Upper lobe of left lung (tissue), 6 donors: ENCODE measurements around the gene PALM. TPM values are rescaled to one million over a fixed set of nuclear protein-coding genes. Genes with fewer than 3 reads are reported as not detected.

Source experiments
- ATAC-seq, 2 donors: fragments of 200-7000 bp; cut with Tn5 transposase; one replicate each; pipeline ENCODE4 v1.9.1; 2022; ENCODE audit warnings: mild to moderate bottlenecking in 2 of 2, moderate library complexity in 2 of 2; ENCODE audit not compliant: low FRiP score in 2 of 2
- DNase-seq, 2 donors: peaks; one replicate each; pipeline ENCODE4 v3.0.0-alpha.2; 2019 to 2020
- H3K27ac ChIP-seq, 4 donors: fragments of 200-600 bp; sonication (generic); one replicate each; pipeline ENCODE4 v1.5.1; 2016 to 2019
- H3K27me3 ChIP-seq, 4 donors: fragments of 200-600 bp; sonication (generic); one replicate each; pipeline ENCODE4 v1.5.1; 2017 to 2019
- H3K36me3 ChIP-seq, 4 donors: fragments of 200-600 bp; sonication (generic); one replicate each; pipeline ENCODE4 v1.5.1; 2016 to 2019
- H3K4me1 ChIP-seq, 4 donors: fragments of 200-600 bp; sonication (generic); one replicate each; pipeline ENCODE4 v1.5.1; 2018 to 2019
- H3K4me3 ChIP-seq, 4 donors: fragments of 200-600 bp; sonication (generic); one replicate each; pipeline ENCODE4 v1.5.1; 2017 to 2019; ENCODE audit warnings: mild to moderate bottlenecking in 2 of 4, moderate library complexity in 1 of 4
- H3K9me3 ChIP-seq, 4 donors: fragments of 200-600 bp; sonication (generic); one replicate each; pipeline ENCODE4 v1.5.1; 2018 to 2019
- EP300 ChIP-seq, 4 donors: sonication (generic); formaldehyde crosslinking; IDR thresholded peaks; one replicate each; pipeline ENCODE4 v1.5.1; 2017; ENCODE audit warnings: antibody characterized with exemption in 4 of 4, control low read depth in 2 of 4
- POLR2A ChIP-seq, 4 donors: fragments of 450-650 bp; IDR thresholded peaks; one replicate each; pipeline ENCODE4 v1.5.1; 2016 to 2017; ENCODE audit warnings: antibody characterized with exemption in 4 of 4, mild to moderate bottlenecking in 2 of 4
- POLR2AphosphoS5 ChIP-seq, 2 donors: sonication (generic); formaldehyde crosslinking; IDR thresholded peaks; one replicate each; pipeline ENCODE4 v1.5.1; 2017; ENCODE audit warnings: antibody characterized with exemption in 2 of 2
- WGBS, 2 donors: methylation state at CpG; one replicate each; pipeline ENCODE4 v1.1.5; 2017 to 2018; 5-methylcytosine and 5-hydroxymethylcytosine counted together
- total RNA-seq, 6 donors: library from RNA; depleted of rRNA in 4 of 6; stranded (reverse); fragments of >200 nt in 4 of 6; gene quantifications; one replicate each; pipeline versions ENCODE4 v1.1.0 to v1.2.1, GENCODE V29; 2016 to 2021
- TF ChIP-seq, protein P1 (sequence below), 6 experiments: fragments of 450-650 bp in 4 of 6; fragments of 200-600 bp in 2 of 6; sonication (generic) in 2 of 6; IDR thresholded peaks; one replicate each; pipeline ENCODE4 v1.5.1; 2016 to 2019; ENCODE audit warnings: antibody characterized with exemption in 6 of 6
- donor health status: DM: no; HTN: no; CAD: no; lungs with moderate emphysema.
- donor health status: DM: no; HTN: yes; CAD: no; lungs with severe emphysema.

Gene PALM
- total RNA-seq, 6 donors from 2014 or later, result 12.5 to 65.6 (median 37.4) TPM

DNA sequence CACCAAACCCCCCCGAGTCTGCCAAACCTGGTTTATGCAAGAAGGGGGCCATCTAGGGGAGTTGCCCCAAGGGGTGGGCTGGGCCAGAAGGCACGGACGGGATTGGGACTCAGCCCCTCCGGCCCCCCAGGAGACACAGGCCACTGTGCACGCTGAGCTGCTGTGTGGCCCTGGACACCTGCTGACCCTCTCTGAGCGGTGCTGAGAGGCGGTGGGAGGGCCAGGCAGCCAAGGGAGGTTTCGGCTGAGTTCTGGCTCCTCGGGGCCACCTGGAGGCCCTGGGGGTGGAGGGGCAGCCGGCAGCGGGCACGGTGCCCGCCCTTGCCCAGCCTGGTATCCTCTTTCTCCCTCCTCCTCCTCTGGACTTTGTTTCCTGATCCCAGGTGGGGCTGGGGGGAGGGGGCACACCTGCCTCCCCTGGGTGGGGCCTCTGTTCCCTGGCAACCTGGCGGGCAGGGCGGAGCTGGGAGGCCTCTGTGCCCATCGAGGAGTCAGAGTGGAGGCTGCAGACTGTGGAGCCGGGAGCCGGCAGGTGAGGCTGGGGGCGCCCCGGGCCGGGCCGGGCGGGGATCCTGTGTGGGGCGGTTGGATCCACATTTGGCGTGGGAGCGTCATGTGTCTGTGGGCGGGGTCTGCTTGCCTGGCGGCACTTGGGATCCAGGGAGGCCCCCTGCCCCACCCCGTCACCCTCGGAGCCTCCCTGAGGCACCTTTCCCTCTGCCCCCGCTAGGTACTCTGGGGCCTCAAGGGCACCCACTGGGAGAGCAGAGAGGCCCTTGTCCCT, 42.1 kb downstream of the PALM start, which contains the start of gene MISP:
Gene MISP, plus strand, starts transcription at position 473 of the 784 bp plus-strand sequence. CDS start 5,835 bp downstream, outside the sequence.
- H3K27ac ChIP-seq, result peak within 1 kb of the TSS; percentile 73 to 79 (median 76)
- no peak for TF ChIP-seq POLR2AphosphoS5 (IDR thresholded peaks at IDR 0.05)
- peak in 1 of 4 donors; percentile 56 for TF ChIP-seq POLR2A (IDR thresholded peaks at IDR 0.05)
- H3K36me3 ChIP-seq, result peaks cover 0 to 16% (median 6%) of the 10 kb centered on the region in 4 donors
- H3K4me1 ChIP-seq, result peaks cover 5 to 33% (median 10%) of the 10 kb centered on the region in 4 donors
- no peaks in the 10 kb centered on the region for H3K27me3 ChIP-seq
- H3K4me3 ChIP-seq, result peak within 1 kb of the TSS; percentile 10 to 46 (median 40)
- H3K9me3 ChIP-seq, result peaks cover 0 to 14% (median 7%) of the 10 kb centered on the region in 4 donors
- DNase-seq (peak; percentile 81 to 89), ATAC-seq (peak; percentile 1 to 74)
- 64% methylated on average over 15 of the region's 31 CpGs; no CpG with 5 or more reads in 1 of the 2 donors for WGBS, 2 donors

DNA sequence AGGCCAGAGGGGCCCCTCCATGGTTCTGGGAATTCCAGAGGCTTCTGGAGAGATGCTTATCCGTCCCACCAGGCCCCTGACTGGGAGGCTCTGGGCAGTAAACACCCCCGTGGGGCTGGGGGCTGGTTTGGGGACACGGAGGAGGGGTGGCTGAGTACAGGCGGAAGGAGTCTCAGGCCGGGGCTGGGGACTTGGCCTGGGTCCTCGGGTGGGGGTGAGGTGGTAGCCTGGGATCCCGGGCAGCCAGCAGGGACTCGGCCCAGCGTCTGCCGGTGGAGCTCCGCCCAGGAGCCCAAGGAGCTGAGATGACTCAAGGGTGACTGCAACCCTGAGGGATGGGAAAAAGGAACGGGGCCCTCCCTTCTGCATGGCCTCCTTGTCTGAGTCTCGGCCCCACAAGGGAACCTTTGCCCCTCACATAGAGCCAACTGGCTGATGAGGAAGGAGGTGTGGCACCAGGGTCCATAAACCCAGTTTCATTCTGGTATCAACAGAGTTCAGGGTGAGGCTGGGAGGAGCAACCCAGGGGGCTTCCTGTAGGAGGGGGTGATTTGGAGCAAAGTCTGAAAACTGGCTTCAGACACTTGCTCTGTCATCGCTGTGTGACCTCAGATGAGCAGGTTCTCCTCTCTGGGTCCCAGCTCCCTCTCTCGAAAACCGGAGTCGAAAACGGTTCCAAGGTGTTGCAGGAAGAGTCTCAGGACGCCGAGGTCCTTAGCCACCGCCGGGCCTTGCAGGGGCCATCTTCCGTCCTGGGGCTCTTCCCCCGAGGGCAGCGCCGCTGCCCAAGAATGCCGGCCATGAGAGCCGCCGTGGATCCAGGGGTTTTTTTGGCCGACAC, 43.0 kb downstream of the PALM start:
- H3K9me3 ChIP-seq, result peaks cover 0 to 14% (median 7%) of the 10 kb centered on the region in 4 donors
- H3K27me3 ChIP-seq, result no peaks in the 10 kb centered on the region
- peak; percentile 61 to 78 for ATAC-seq
- 66 to 83% methylated on average over 7 to 24 of the region's 30 CpGs for WGBS, 2 donors
- peaks cover 5 to 33% (median 10%) of the 10 kb centered on the region in 4 donors for H3K4me1 ChIP-seq
- TF ChIP-seq, protein P1, sequence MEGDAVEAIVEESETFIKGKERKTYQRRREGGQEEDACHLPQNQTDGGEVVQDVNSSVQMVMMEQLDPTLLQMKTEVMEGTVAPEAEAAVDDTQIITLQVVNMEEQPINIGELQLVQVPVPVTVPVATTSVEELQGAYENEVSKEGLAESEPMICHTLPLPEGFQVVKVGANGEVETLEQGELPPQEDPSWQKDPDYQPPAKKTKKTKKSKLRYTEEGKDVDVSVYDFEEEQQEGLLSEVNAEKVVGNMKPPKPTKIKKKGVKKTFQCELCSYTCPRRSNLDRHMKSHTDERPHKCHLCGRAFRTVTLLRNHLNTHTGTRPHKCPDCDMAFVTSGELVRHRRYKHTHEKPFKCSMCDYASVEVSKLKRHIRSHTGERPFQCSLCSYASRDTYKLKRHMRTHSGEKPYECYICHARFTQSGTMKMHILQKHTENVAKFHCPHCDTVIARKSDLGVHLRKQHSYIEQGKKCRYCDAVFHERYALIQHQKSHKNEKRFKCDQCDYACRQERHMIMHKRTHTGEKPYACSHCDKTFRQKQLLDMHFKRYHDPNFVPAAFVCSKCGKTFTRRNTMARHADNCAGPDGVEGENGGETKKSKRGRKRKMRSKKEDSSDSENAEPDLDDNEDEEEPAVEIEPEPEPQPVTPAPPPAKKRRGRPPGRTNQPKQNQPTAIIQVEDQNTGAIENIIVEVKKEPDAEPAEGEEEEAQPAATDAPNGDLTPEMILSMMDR (IDR thresholded peaks at IDR 0.05), result no peak
- TF ChIP-seq EP300 (IDR thresholded peaks at IDR 0.05) (no peak), POLR2A (IDR thresholded peaks at IDR 0.05) (no peak), POLR2AphosphoS5 (IDR thresholded peaks at IDR 0.05) (no peak)
- H3K27ac ChIP-seq, result peak overlapping the region; percentile 73 to 79 (median 76)
- peak overlapping the region in 3 of 4 donors; percentile 40 to 46 (median 41) for H3K4me3 ChIP-seq
- peak; percentile 61 to 77 for DNase-seq
- peaks cover 0 to 10% (median 3%) of the 10 kb centered on the region in 4 donors for H3K36me3 ChIP-seq

DNA sequence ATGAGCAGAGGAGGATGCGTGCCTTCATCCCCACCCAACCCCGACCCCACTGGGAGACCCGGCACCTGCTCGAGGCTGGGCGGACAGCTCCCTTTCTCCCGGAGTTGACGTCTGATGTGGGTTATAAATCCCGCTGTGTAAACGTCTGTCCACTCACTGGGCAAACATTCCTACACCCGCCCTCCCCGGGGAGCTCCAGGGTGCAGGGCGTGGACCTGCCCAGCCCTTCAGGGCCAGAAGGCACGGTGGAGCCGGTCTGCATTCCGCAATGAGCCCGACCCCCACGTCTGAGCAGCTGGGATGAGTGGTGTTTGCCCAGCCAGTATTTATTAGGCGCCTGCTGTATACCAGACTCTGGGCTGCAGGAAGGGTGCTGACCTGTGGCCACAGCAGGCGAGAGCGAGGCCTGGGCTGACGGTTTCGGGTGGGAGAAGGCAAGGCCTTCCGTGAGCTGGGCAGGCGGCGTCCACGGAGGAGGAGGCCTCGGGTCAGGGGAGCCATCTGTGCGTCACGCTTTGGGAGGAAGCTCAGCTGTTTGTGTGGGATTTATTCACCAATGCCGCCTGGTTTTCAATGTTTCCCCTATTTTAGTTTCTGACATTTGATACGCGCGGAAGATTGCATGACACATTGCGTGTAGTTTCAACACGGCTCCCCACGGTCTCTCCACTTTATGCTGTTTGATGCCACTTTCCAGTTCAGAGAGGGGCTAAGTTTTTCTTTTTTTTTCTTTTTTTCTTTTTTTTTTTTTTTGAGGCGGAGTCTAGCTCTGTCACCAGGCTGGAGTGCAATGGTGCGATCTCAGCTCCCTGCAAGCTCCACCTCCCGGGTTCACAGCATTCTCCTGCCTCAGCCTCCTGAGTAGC, 44.1 kb downstream of the PALM start:
- Histone ChIP-seq H3K27ac (peak overlapping the region; percentile 73 to 79 (median 76)), H3K36me3 (peaks cover 0 to under 1% (median 0%) of the 10 kb centered on the region in 4 donors), H3K4me3 (peak overlapping the region in 3 of 4 donors; percentile 13 to 46 (median 40)), H3K4me1 (peaks cover 5 to 33% (median 10%) of the 10 kb centered on the region in 4 donors), H3K9me3 (peaks cover 0 to 3% (median 2%) of the 10 kb centered on the region in 4 donors), H3K27me3 (no peaks in the 10 kb centered on the region)
- WGBS, 2 donors, result 33 to 37% methylated on average over 23 to 39 of the region's 39 CpGs
- TF ChIP-seq, protein P1 (IDR thresholded peaks at IDR 0.05), result no peak
- peak in 1 of 2 donors; percentile 26 for TF ChIP-seq POLR2AphosphoS5 (IDR thresholded peaks at IDR 0.05)
- peak in 1 of 4 donors; percentile 44 for TF ChIP-seq POLR2A (IDR thresholded peaks at IDR 0.05)
- DNase-seq (peak; percentile 85 to 86), ATAC-seq (peak; percentile 73 to 89)

DNA sequence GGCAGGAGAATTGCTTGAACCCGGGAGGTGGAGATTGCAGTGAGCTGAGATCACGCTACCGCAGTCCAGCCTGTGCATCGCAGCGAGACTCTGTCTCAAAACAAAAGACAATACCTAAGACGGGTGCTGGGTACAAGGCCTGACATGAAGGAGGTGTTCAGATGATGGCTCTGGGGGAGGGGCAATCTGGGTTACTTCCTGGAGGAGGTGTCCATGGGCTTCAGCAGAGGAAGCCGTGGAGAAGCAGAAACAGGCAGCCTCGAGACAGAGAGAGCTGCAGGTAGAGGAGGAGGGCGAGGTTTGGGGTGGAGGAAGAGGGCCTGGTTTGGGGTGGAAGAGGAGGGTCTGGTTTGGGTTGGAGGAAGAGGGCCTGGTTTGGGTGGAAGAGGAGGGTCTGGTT, 45.8 kb downstream of the PALM start:
- no peak overlapping the region for H3K27ac ChIP-seq
- TF ChIP-seq EP300 (IDR thresholded peaks at IDR 0.05) (no peak), POLR2A (IDR thresholded peaks at IDR 0.05) (no peak)
- TF ChIP-seq, protein P1 (IDR thresholded peaks at IDR 0.05), result no peak
- H3K27me3 ChIP-seq, result no peaks in the 10 kb centered on the region
- no peaks in the 10 kb centered on the region for H3K36me3 ChIP-seq
- DNase-seq, result no peak
- ATAC-seq, result no peak
- 86 to 90% methylated on average over 9 of the region's 9 CpGs for WGBS, 2 donors
- H3K4me1 ChIP-seq, result peaks cover 5 to 33% (median 10%) of the 10 kb centered on the region in 4 donors
- H3K4me3 ChIP-seq, result no peak overlapping the region
- peaks cover 0 to 11% (median 4%) of the 10 kb centered on the region in 4 donors for H3K9me3 ChIP-seq
